HepG2 (cell line): ENCODE data around the gene TUBG1. TPM values are rescaled to one million over a fixed set of nuclear protein-coding genes. Genes with fewer than 3 reads are reported as not detected.

Experiments
- GMEB2 ChIP-seq: IDR thresholded peaks from 2 replicates; pipeline ENCODE4 v1.6.1; 2016; ENCODE audit warnings: missing biosample characterization, missing genetic modification reagents, low read depth
- GPBP1L1 ChIP-seq: sonication (generic); formaldehyde crosslinking; IDR thresholded peaks from 2 replicates; pipeline ENCODE4 v1.5.0; 2020; ENCODE audit warnings: mild to moderate bottlenecking, missing genetic modification reagents
- HIVEP1 ChIP-seq: sonication (generic); formaldehyde crosslinking; IDR thresholded peaks from 2 replicates; pipeline ENCODE4 v1.4.0; 2020; ENCODE audit warnings: mild to moderate bottlenecking, missing genetic modification reagents
- HOMEZ ChIP-seq: IDR thresholded peaks from 2 replicates; pipeline ENCODE4 v1.6.1; 2016; ENCODE audit warnings: low read depth
- KLF6 ChIP-seq: IDR thresholded peaks from 2 replicates; pipeline ENCODE4 v1.8.0; 2016; ENCODE audit warnings: missing biosample characterization, missing genetic modification reagents
- KMT2B ChIP-seq: IDR thresholded peaks from 2 replicates; pipeline ENCODE4 v1.6.1; 2016; ENCODE audit warnings: missing genetic modification reagents, missing compliant biosample characterization
- MIER2 ChIP-seq: IDR thresholded peaks from 2 replicates; pipeline ENCODE4 v1.6.1; 2016; ENCODE audit warnings: missing biosample characterization, missing genetic modification reagents
- MNT ChIP-seq: fragments of 450-650 bp; IDR thresholded peaks from 2 replicates; pipeline ENCODE4 v1.6.1; 2016
- NKX3-1 ChIP-seq: sonication (generic); formaldehyde crosslinking; IDR thresholded peaks from 2 replicates; pipeline ENCODE4 v1.5.0; 2020; ENCODE audit warnings: missing genetic modification reagents
- NPAS2 ChIP-seq: sonication (generic); formaldehyde crosslinking; IDR thresholded peaks from 2 replicates; pipeline ENCODE4 v1.8.0; 2022; ENCODE audit warnings: mild to moderate bottlenecking, missing genetic modification reagents, borderline replicate concordance
- SP140L ChIP-seq: sonication (generic); formaldehyde crosslinking; IDR thresholded peaks from 2 replicates; pipeline ENCODE4 v1.4.0; 2020; ENCODE audit warnings: missing genetic modification reagents, borderline replicate concordance
- SRSF4 ChIP-seq: fragments of 200-400 bp; formaldehyde crosslinking; IDR thresholded peaks from one replicate; pipeline ENCODE4 v1.6.1; 2018; ENCODE audit warnings: mild to moderate bottlenecking, low read depth, low read length, moderate library complexity; ENCODE audit not compliant: poor library complexity, severe bottlenecking
- TARDBP ChIP-seq: sonication (generic); formaldehyde crosslinking; IDR thresholded peaks from 2 replicates; pipeline ENCODE4 v1.8.0; 2022; ENCODE audit warnings: mild to moderate bottlenecking, missing genetic modification reagents
- TEAD2 ChIP-seq: sonication (generic); formaldehyde crosslinking; IDR thresholded peaks from 2 replicates; pipeline ENCODE4 v1.9.0; 2021; ENCODE audit warnings: missing genetic modification reagents
- ZFP62 ChIP-seq: sonication (generic); formaldehyde crosslinking; IDR thresholded peaks from 2 replicates; pipeline ENCODE4 v1.4.0; 2020; ENCODE audit warnings: missing genetic modification reagents
- ZKSCAN8 ChIP-seq: IDR thresholded peaks from 2 replicates; pipeline ENCODE4 v1.6.1; 2016; ENCODE audit warnings: borderline replicate concordance, missing genetic modification reagents, missing compliant biosample characterization
- ZMAT3 ChIP-seq: sonication (generic); formaldehyde crosslinking; conservative IDR thresholded peaks from 2 replicates; pipeline ENCODE4 v1.7.0; 2021; ENCODE audit warnings: missing genetic modification reagents
- ZMYM2 ChIP-seq: sonication (generic); formaldehyde crosslinking; IDR thresholded peaks from 2 replicates; pipeline ENCODE4 v1.8.0; 2022; ENCODE audit warnings: mild to moderate bottlenecking, missing genetic modification reagents
- ZNF547 ChIP-seq: sonication (generic); formaldehyde crosslinking; IDR thresholded peaks from 2 replicates; pipeline ENCODE4 v1.5.1; 2020; ENCODE audit warnings: mild to moderate bottlenecking, missing genetic modification reagents
- ZNF740 ChIP-seq: sonication (generic); formaldehyde crosslinking; IDR thresholded peaks from 2 replicates; pipeline ENCODE4 v1.4.0; 2020; ENCODE audit warnings: missing genetic modification reagents
- ZNF768 ChIP-seq: sonication (generic); formaldehyde crosslinking; IDR thresholded peaks from 2 replicates; pipeline ENCODE4 v1.4.0; 2020; ENCODE audit warnings: missing genetic modification reagents
- ZNF800 ChIP-seq: sonication (generic); formaldehyde crosslinking; IDR thresholded peaks from 2 replicates; pipeline ENCODE4 v1.4.0; 2020; ENCODE audit warnings: missing genetic modification reagents
- ZSCAN20 ChIP-seq: sonication (generic); formaldehyde crosslinking; IDR thresholded peaks from 2 replicates; pipeline ENCODE4 v1.4.0; 2020; ENCODE audit warnings: missing genetic modification reagents, mild to moderate bottlenecking, borderline replicate concordance
- polyA plus RNA-seq, 8 experiments: library from polyadenylated mRNA; depleted of rRNA in 3 of 8; stranded (reverse) in 7 of 8; unstranded in 1 of 8; fragments of >200 nt; fragmentation: Illumina TruSeq in 4 of 8; extraction: Trizol in 4 of 8; gene quantifications; 2 replicates each; pipeline versions ENCODE4 v1.2.1 to v1.2.3, GENCODE V29; 2011 to 2016; ENCODE audit warnings: low read depth in 4 of 8, missing spikeins in 1 of 8, mixed read lengths in 1 of 8; ENCODE audit not compliant: insufficient read depth in 1 of 8
- total RNA-seq, 5 experiments: library from RNA; depleted of rRNA; stranded (reverse); fragments of >200 nt; fragmentation: Illumina TruSeq; extraction: Trizol; gene quantifications; 2 replicates each; pipeline ENCODE4 v1.2.3, GENCODE V29; 2016; ENCODE audit warnings: low read depth in 1 of 5

Gene TUBG1
- total and polyA plus RNA-seq, 2 of the 13 experiments (the other 11 are each of a cell fraction or from before 2014, with no cell fraction given) = 74.1 to 137 TPM

- TF ChIP-seq ZNF740 (CRISPR knock-in tag) = peak; percentile 54; the same call in 1 of the 2 replicates
- TF ChIP-seq SP140L (CRISPR knock-in tag) = no peak
- TF ChIP-seq GMEB2 (CRISPR knock-in tag) = peak; percentile 65
- peak; percentile 58 for TF ChIP-seq ZNF547 (CRISPR knock-in tag)
- no peak for TF ChIP-seq HIVEP1
- TF ChIP-seq NPAS2 = no peak
- no peak for TF ChIP-seq ZFP62 (CRISPR knock-in tag)
- no peak for TF ChIP-seq ZNF768 (CRISPR knock-in tag)
- peak; percentile 90 for TF ChIP-seq ZMYM2 (CRISPR knock-in tag)
- no peak for TF ChIP-seq SRSF4
- TF ChIP-seq ZKSCAN8 = peak; percentile 87
- no peak for TF ChIP-seq NKX3-1 (CRISPR knock-in tag)
- no peak; the same call in none of the 2 replicates for TF ChIP-seq ZNF800 (CRISPR knock-in tag)
- peak; percentile 82 for TF ChIP-seq KLF6 (CRISPR knock-in tag)
- TF ChIP-seq GPBP1L1 (CRISPR knock-in tag) = no peak
- TF ChIP-seq TEAD2 = no peak
- no peak; the same call in 1 of the 2 replicates for TF ChIP-seq ZSCAN20 (CRISPR knock-in tag)
- TF ChIP-seq HOMEZ (CRISPR knock-in tag) = peak; percentile 65
- TF ChIP-seq TARDBP = peak; percentile 97; the same call in 1 of the 2 replicates
- 0 out of 2 replicates have a peak, but pooled peaks have one; percentile 75 for TF ChIP-seq MIER2 (CRISPR knock-in tag)
- no peak for TF ChIP-seq MNT
- peak; percentile 83; the same call in 1 of the 2 replicates for TF ChIP-seq ZMAT3 (CRISPR knock-in tag)
- TF ChIP-seq KMT2B (CRISPR knock-in tag) = peak; percentile 93
Observed at GRCh38 chr17:42561897-42562387, 47.5 kb upstream of the TUBG1 start, which contains the start of gene COASY (continued).
